Endothelial cell of coronary artery (primary cell): ENCODE measurements around the gene EID2B. TPM values are rescaled to one million over a fixed set of nuclear protein-coding genes. Genes with fewer than 3 reads are reported as not detected.

Source experiments
- total RNA-seq: library from RNA; depleted of rRNA; stranded (reverse); fragments of >200 nt; gene quantifications from 2 replicates; pipeline ENCODE4 v1.2.3, GENCODE V29; 2014

Gene EID2B, protein sequence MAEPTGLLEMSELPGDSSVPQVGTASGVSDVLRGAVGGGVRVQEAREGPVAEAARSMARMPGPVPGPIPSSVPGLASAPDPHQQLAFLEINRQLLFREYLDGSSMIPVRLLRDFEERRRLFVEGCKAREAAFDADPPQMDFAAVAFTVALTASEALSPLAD
- 3.0 and 3.1 TPM in 2 replicates for total RNA-seq

DNA sequence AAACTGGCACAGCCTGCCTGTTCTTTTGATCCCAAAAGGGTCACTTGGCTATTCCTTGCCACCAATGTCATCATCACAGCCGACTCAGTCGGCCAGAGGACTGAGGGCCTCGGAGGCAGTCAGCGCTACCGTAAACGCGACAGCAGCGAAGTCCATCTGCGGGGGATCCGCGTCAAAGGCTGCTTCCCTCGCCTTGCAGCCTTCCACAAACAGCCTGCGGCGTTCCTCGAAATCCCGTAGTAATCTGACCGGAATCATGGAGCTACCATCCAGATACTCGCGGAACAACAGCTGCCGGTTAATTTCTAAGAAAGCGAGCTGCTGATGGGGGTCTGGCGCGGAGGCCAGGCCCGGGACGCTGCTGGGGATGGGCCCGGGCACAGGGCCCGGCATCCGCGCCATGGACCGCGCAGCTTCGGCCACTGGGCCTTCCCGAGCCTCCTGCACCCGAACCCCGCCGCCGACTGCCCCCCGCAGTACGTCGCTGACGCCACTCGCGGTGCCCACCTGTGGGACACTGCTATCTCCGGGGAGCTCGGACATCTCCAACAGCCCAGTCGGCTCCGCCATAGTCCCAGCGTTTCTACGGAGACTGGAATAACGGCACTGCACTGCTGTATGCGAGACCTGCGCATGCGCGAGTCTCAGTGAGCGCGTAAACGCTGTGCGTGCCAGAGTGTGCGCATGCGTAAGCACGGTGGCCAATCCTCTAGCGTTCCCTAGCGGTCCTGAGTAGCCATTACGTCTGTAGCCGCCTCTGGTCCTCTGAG is at the start of gene EID2B:
EID2B (minus strand) TSS at position 620 of the 770 bp plus-strand sequence; CDS start at position 570, 50 bp downstream.

GRCh38 chr19:39539518-39540332 is 7.1 kb upstream of the EID2B start, which contains the start of gene EID2:
Gene EID2 (minus strand): TSS chr19:39540161. CDS start chr19:39540079, 82 bp downstream.

DNA sequence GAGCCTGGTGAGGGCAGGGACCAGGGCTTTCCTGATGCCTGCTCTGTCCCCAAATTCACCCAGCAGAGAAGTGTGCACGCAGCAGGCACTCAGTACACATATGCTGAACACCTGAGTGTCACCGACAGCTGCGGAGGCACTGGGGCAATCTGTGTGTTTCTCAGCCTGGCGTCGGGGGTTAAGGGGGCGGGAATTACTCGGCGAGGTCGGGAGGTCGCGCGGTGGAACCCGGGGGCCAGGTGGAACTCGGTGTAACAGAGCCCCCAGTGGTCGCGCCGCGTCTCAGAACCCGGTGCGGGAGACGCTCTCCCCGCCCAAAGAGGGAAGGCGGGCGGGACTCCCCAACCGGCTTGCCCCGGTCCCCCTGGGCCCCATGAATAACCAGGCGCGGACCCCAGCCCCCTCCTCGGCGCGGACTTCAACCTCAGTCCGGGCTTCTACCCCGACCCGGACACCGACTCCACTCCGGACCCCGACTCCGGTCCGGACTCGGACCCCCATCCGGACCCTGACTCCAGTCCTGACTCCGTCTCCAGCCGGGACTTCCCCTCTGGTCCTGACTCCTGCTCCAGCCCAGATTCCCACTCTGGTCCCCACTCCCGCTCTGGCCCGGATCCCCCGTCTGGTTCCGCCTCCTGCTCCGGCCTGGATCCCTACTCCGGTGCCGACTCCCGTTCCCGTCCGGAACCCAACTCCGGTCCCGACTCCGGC is 17.7 kb downstream of the EID2B start, which contains the start of gene SELENOV:
SELENOV (plus strand) TSS at position 300 of the 711 bp plus-strand sequence; CDS start at position 374, 74 bp downstream.

DNA sequence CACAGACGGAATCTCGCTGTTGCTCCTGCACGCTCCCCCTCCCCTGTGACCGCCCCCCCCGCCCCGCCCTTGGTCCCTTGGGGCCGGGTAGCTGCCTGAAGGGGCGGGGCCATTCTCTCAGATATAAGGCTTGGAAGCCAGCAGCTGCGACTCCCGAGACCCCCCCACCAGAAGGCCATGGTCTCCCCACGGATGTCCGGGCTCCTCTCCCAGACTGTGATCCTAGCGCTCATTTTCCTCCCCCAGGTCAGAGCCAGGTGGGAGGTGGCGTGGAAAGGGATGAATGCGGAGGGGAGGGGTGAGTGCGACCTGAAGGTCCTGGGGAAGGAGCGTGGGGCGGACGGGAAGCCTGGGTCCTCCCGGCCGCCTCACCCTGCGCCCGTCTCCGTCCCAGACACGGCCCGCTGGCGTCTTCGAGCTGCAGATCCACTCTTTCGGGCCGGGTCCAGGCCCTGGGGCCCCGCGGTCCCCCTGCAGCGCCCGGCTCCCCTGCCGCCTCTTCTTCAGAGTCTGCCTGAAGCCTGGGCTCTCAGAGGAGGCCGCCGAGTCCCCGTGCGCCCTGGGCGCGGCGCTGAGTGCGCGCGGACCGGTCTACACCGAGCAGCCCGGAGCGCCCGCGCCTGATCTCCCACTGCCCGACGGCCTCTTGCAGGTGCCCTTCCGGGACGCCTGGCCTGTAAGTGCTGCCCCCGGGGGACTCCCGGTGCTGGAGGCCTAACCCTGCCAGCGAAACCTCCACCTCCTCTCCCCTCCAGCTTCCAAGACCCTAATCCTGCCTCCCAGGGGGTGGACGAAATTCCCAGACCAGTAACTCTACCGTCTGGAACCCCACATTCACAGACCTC is 33.6 kb downstream of the EID2B start, which contains the start of gene DLL3:
DLL3 (plus strand) TSS at position 150 of the 845 bp plus-strand sequence; CDS start at position 178, 28 bp downstream.

Other genes with a start within 250 kb of the EID2B start
- gene IFNL1, start 236.4 kb downstream of the EID2B start, total RNA-seq = not detected in 2 replicates
- 0.18 and 0.19 TPM in 2 replicates for gene LRFN1, start 212.0 kb downstream of the EID2B start, total RNA-seq
- gene GMFG, start 196.8 kb downstream of the EID2B start, total RNA-seq = 13.7 and 28.2 TPM in 2 replicates
- 30.9 and 37.5 TPM in 2 replicates for gene SAMD4B, start 190.4 kb downstream of the EID2B start, total RNA-seq
- 35.8 and 45.0 TPM in 2 replicates for gene PAF1, start 141.7 kb downstream of the EID2B start, total RNA-seq
- gene MED29, start 141.5 kb downstream of the EID2B start, total RNA-seq = 9.7 and 12.4 TPM in 2 replicates
- gene ZFP36, start 126.0 kb downstream of the EID2B start, total RNA-seq = 0.27 and 0.56 TPM in 2 replicates
- 17.5 and 21.0 TPM in 2 replicates for gene PLEKHG2, start 120.2 kb downstream of the EID2B start, total RNA-seq
- gene RPS16, start 96.9 kb downstream of the EID2B start, total RNA-seq = 106 and 208 TPM in 2 replicates
- gene SUPT5H, start 87.3 kb downstream of the EID2B start, total RNA-seq = 63.1 and 65.6 TPM in 2 replicates
- 57.4 and 77.4 TPM in 2 replicates for gene TIMM50, start 52.0 kb downstream of the EID2B start, total RNA-seq
- gene DLL3, start 33.9 kb downstream of the EID2B start, total RNA-seq = 0.19 and 0.63 TPM in 2 replicates
- not detected in 2 replicates for gene SELENOV, start 17.7 kb downstream of the EID2B start, total RNA-seq
- 15.8 and 16.3 TPM in 2 replicates for gene EID2, start 7.3 kb upstream of the EID2B start, total RNA-seq
- gene LGALS13, start 69.7 kb upstream of the EID2B start, total RNA-seq = not detected in 2 replicates
- not detected in 2 replicates for gene LGALS16, start 123.1 kb upstream of the EID2B start, total RNA-seq
- not detected in 2 replicates for gene LGALS14, start 171.6 kb upstream of the EID2B start, total RNA-seq
- not detected in 2 replicates for gene CLC, start 205.2 kb upstream of the EID2B start, total RNA-seq
- not detected in 2 replicates for gene LEUTX, start 246.0 kb upstream of the EID2B start, total RNA-seq